Left lung (tissue), 10 donors: Measurements from ENCODE around the gene CHURC1. TPM values are rescaled to one million over a fixed set of nuclear protein-coding genes. Genes with fewer than 3 reads are reported as not detected.

Experiments used
- ATAC-seq: fragments of 200-7000 bp; cut with Tn5 transposase; one replicate; pipeline ENCODE4 v1.9.1; 2020; ENCODE audit warnings: moderate library complexity
- DNase-seq, 4 donors: peaks; one replicate each; pipeline ENCODE4 v3.0.0-alpha.2; 2013 to 2020
- H3K27ac ChIP-seq, 2 donors: fragments of 200-600 bp; sonication (generic) in 1 of 2; one replicate each; pipeline versions ENCODE4 v1.5.0 to v1.8.0; 2020 to 2021
- H3K27me3 ChIP-seq, 2 donors: fragments of 200-600 bp; sonication (generic) in 1 of 2; one replicate each; pipeline versions ENCODE4 v1.5.0 to v1.8.0; 2020 to 2021
- H3K36me3 ChIP-seq, 2 donors: fragments of 200-600 bp; sonication (generic) in 1 of 2; one replicate each; pipeline versions ENCODE4 v1.5.0 to v1.8.0; 2020 to 2021
- H3K4me1 ChIP-seq, 2 donors: fragments of 200-600 bp; one replicate each; pipeline ENCODE4 v1.8.0; 2021
- H3K4me3 ChIP-seq, 2 donors: fragments of 200-600 bp; sonication (generic) in 1 of 2; one replicate each; pipeline versions ENCODE4 v1.5.0 to v1.8.0; 2020 to 2021; ENCODE audit warnings: mild to moderate bottlenecking in 1 of 2
- H3K9me3 ChIP-seq, 2 donors: fragments of 200-600 bp; sonication (generic) in 1 of 2; one replicate each; pipeline versions ENCODE4 v1.5.0 to v1.8.0; 2020 to 2021
- CTCF ChIP-seq, 2 donors: fragments of 200-600 bp; sonication (generic) in 1 of 2; IDR thresholded peaks; one replicate each; pipeline versions ENCODE4 v1.5.0 to v1.8.0; 2021; ENCODE audit warnings: antibody characterized with exemption in 2 of 2
- intact Hi-C, 2 donors: fragments of 100-400 bp; cut with DNase I; formaldehyde crosslinking; loops; one replicate each; pipeline versions ENCODE4 v1.11.2 to v1.14.2; 2022
- polyA plus RNA-seq, 6 donors: library from polyadenylated mRNA; unstranded; fragments of 120-200 nt; gene quantifications; one replicate each; pipeline ENCODE4 v1.2.1, GENCODE V29; 2013; ENCODE audit not compliant: insufficient read length in 6 of 6
- total RNA-seq, 2 donors: library from RNA; stranded (reverse); fragmentation: NEBNext Ultra II Directional; extraction: Animal tissue kit (Norgen Biotek cat#: 25700); gene quantifications; one replicate each; pipeline ENCODE4 v1.2.1, GENCODE V29; 2021
- donor health status: DM: no; HTN: yes; CAD: no.
- donor health status: DM: no; HTN: no; CAD: no.

The CHURC1 gene
- total and polyA plus RNA-seq, 8 donors: 46.8 to 70.2 (median 58.9) TPM

GRCh38 chr14:64945431-64946178 is 31.4 kb downstream of the CHURC1 start:
- Histone ChIP-seq H3K4me3 (no peak overlapping the region), H3K4me1 (peaks cover 0 to 24% of the 10 kb centered on the region in 2 donors), H3K9me3 (no peaks in the 10 kb centered on the region), H3K27ac (no peak overlapping the region), H3K36me3 (peaks cover 0 to 64% of the 10 kb centered on the region in 2 donors), H3K27me3 (no peaks in the 10 kb centered on the region)
- intact Hi-C loops: no loop called here
- TF ChIP-seq CTCF (IDR thresholded peaks at IDR 0.05): no peak
- no peak for DNase-seq
- ATAC-seq: no peak

- peaks cover 0 to 24% of the 10 kb centered on the region in 2 donors for H3K4me1 ChIP-seq
- intact Hi-C loops: no loop called here
- TF ChIP-seq CTCF (IDR thresholded peaks at IDR 0.05): no peak
- no peaks in the 10 kb centered on the region for H3K9me3 ChIP-seq
- ATAC-seq (no peak), DNase-seq (no peak)
- H3K27ac ChIP-seq: peak overlapping the region in 1 of 2 donors; percentile 18
- no peaks in the 10 kb centered on the region for H3K27me3 ChIP-seq
- H3K36me3 ChIP-seq: peaks cover 0 to 64% of the 10 kb centered on the region in 2 donors
- no peak overlapping the region for H3K4me3 ChIP-seq
Measured at GRCh38 chr14:64946310-64947045, 32.2 kb downstream of the CHURC1 start.

- intact Hi-C loops: no loop called here
- H3K27ac ChIP-seq: no peak overlapping the region
- no peak overlapping the region for H3K4me3 ChIP-seq
- H3K36me3 ChIP-seq: peaks cover 0 to 69% of the 10 kb centered on the region in 2 donors
- TF ChIP-seq CTCF (IDR thresholded peaks at IDR 0.05): no peak
- no peaks in the 10 kb centered on the region for H3K27me3 ChIP-seq
- DNase-seq: no peak
- H3K4me1 ChIP-seq: peaks cover 0 to 24% of the 10 kb centered on the region in 2 donors
- no peak for ATAC-seq
- H3K9me3 ChIP-seq: no peaks in the 10 kb centered on the region
Measured at GRCh38 chr14:64947710-64948611, 33.7 kb downstream of the CHURC1 start.

GRCh38 chr14:64948612-64949210 is 34.5 kb downstream of the CHURC1 start:
- H3K4me3 ChIP-seq: no peak overlapping the region
- H3K27me3 ChIP-seq: no peaks in the 10 kb centered on the region
- no peak for DNase-seq
- H3K27ac ChIP-seq: no peak overlapping the region
- peaks cover 0 to 72% of the 10 kb centered on the region in 2 donors for H3K36me3 ChIP-seq
- no peaks in the 10 kb centered on the region for H3K9me3 ChIP-seq
- intact Hi-C loops: no loop called here
- no peak for TF ChIP-seq CTCF (IDR thresholded peaks at IDR 0.05)
- ATAC-seq: no peak
- H3K4me1 ChIP-seq: peaks cover 0 to 21% of the 10 kb centered on the region in 2 donors
